Transverse colon (tissue), 4 donors: ENCODE measurements around the gene ZNF160.

Experiments
- CTCF ChIP-seq, 5 experiments: fragments of 200-600 bp in 3 of 5; fragments of 450-650 bp in 2 of 5; sonication (generic) in 3 of 5; IDR thresholded peaks; 1 replicate in 2 of 5; 2 replicates in 3 of 5; pipeline ENCODE4 v1.5.1; 2016 to 2017; ENCODE audit warnings: antibody characterized with exemption in 5 of 5, inconsistent platforms in 3 of 5, mild to moderate bottlenecking in 2 of 5, moderate library complexity in 1 of 5
- EP300 ChIP-seq: sonication (generic); formaldehyde crosslinking; IDR thresholded peaks from one replicate; pipeline ENCODE4 v1.6.1; 2017; ENCODE audit warnings: antibody characterized with exemption, low read depth
- POLR2A ChIP-seq: fragments of 450-650 bp; IDR thresholded peaks from one replicate; pipeline ENCODE4 v1.6.1; 2016; ENCODE audit warnings: antibody characterized with exemption, mild to moderate bottlenecking, moderate library complexity
- POLR2AphosphoS5 ChIP-seq, 3 donors: sonication (generic); formaldehyde crosslinking; IDR thresholded peaks; one replicate each; pipeline ENCODE4 v1.6.1; 2016; ENCODE audit warnings: antibody characterized with exemption in 3 of 3

DNA sequence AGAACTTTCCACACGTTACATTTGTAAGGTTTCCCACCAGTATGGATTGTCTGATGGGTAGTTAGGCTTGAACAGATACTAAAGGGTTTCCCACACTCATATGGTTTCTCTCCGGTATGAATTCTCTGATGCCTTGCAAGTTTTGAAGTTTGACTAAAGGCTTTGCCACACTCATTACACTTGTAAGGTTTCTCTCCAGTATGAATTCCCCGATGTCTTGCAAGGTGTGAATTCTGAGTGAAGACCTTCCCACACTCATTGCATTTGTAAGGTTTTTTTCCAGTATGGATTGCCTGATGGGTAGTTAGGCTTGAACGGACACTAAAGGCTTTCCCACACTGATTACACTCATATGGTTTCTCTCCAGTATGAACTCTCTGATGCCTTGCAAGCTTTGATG is 37.1 kb upstream of the ZNF160 start:
- TF ChIP-seq POLR2A (no peak), EP300 (no peak), CTCF (IDR thresholded peaks at IDR 0.05) (no peak), POLR2AphosphoS5 (IDR thresholded peaks at IDR 0.05) (no peak)
